K562 (cell line): Measurements from ENCODE around the gene FARP2. TPM values are rescaled to one million over a fixed set of nuclear protein-coding genes. Genes with fewer than 3 reads are reported as not detected.

Experiments
- ATAC-seq: fragments of 200-7000 bp; cut with Tn5 transposase; 3 replicates; pipeline ENCODE4 v1.9.1; 2020; ENCODE audit warnings: moderate library complexity
- BruUV-seq: library from RNA; stranded (reverse); fragments of 400-500 nt; replicated peaks from 2 replicates; lab custom pipeline; 2021; lab: Mats Ljungman, UMichigan
- CTCF ChIA-PET: fragments of 300-600 bp; formaldehyde crosslinking; extraction: SDS; loops from one replicate; lab custom pipeline; 2021; ENCODE audit warnings: low intra/inter-chr PET ratio; lab: Yijun Ruan, JAX
- POLR2A ChIA-PET: fragments of 300-600, 350-650 bp; sonication (Branson Sonifier 250); formaldehyde crosslinking; extraction: SDS; loops from one replicate; lab custom pipeline; 2021; ENCODE audit warnings: antibody characterized with exemption, inconsistent platforms; lab: Yijun Ruan, JAX
- DNase-seq, 4 experiments: peaks; one replicate each; pipeline versions ENCODE4 v3.0.0 to v3.0.0-alpha.2; 2011 to 2018; ENCODE audit warnings: low spot score in 3 of 4, mixed read lengths in 3 of 4; ENCODE audit errors: extremely low read depth in 1 of 4
- FAIRE-seq: peaks from 2 replicates; lab custom pipeline; 2011; peaks lifted over from hg19 to GRCh38; lab: Jason Lieb, UNC
- H2AFZ ChIP-seq: 2 replicates; pipeline ENCODE4 v1.6.0; 2011; ENCODE audit warnings: low read depth, low read length, control low read depth, inconsistent platforms
- H3K27ac ChIP-seq: fragments of 200-600 bp; 3 replicates; pipeline ENCODE4 v1.8.0; 2011; ENCODE audit warnings: low read depth, mild to moderate bottlenecking, control low read depth, inconsistent platforms, low read length, moderate library complexity, mixed read lengths; ENCODE audit errors: extremely low read depth
- H3K27me3 ChIP-seq, 2 experiments: fragments of 300-600 bp in 1 of 2; 2 replicates in 1 of 2; 3 replicates in 1 of 2; pipeline versions ENCODE4 v1.6.0 to v1.8.0; 2011; ENCODE audit warnings: inconsistent platforms in 2 of 2, low read length in 2 of 2, mild to moderate bottlenecking in 1 of 2, mixed read lengths in 1 of 2, moderate library complexity in 1 of 2; ENCODE audit not compliant: control insufficient read depth in 2 of 2, insufficient read depth in 2 of 2
- H3K36me3 ChIP-seq: fragments of 300-600 bp; 3 replicates; pipeline ENCODE4 v1.8.0; 2011; ENCODE audit warnings: mild to moderate bottlenecking, low read length, inconsistent platforms; ENCODE audit not compliant: control insufficient read depth, insufficient read depth
- H3K4me1 ChIP-seq, 2 experiments: fragments of 200-600 bp in 1 of 2; replicated peaks in 1 of 2; 2 replicates in 1 of 2; 3 replicates in 1 of 2; pipeline versions ENCODE4 v1.5.1 to v1.8.0; 2011; ENCODE audit warnings: inconsistent platforms in 2 of 2, low read length in 2 of 2, mild to moderate bottlenecking in 1 of 2, mixed read lengths in 1 of 2, moderate library complexity in 1 of 2; ENCODE audit not compliant: control insufficient read depth in 2 of 2, insufficient read depth in 2 of 2
- H3K4me2 ChIP-seq: 2 replicates; pipeline ENCODE4 v1.6.1; 2011; ENCODE audit warnings: low read length, control low read depth, inconsistent platforms, mixed read lengths; ENCODE audit not compliant: insufficient read depth
- H3K4me3 ChIP-seq: fragments of 200-600 bp; sonication (generic), shearing (Covaris generic); 2 replicates; pipeline ENCODE4 v1.5.1; 2016; ENCODE audit warnings: control low read depth, inconsistent platforms
- H3K79me2 ChIP-seq: fragments of 200-600 bp; 3 replicates; pipeline ENCODE4 v1.8.0; 2011; ENCODE audit warnings: low read length, inconsistent platforms; ENCODE audit not compliant: control insufficient read depth, insufficient read depth
- H3K9ac ChIP-seq, 2 experiments: 2 replicates each; pipeline versions ENCODE4 v1.6.0 to v1.6.1; 2011; ENCODE audit warnings: low read depth in 2 of 2, low read length in 2 of 2, control low read depth in 1 of 2, inconsistent platforms in 1 of 2, mild to moderate bottlenecking in 1 of 2, mixed read lengths in 1 of 2; ENCODE audit not compliant: insufficient read depth in 1 of 2
- H3K9me1 ChIP-seq: one replicate; pipeline ENCODE4 v1.6.0; 2011; ENCODE audit warnings: inconsistent platforms, mild to moderate bottlenecking, low read length, moderate library complexity; ENCODE audit not compliant: control insufficient read depth, insufficient read depth
- H3K9me3 ChIP-seq: replicated peaks from 2 replicates; pipeline ENCODE4 v1.5.1; 2011; ENCODE audit warnings: low read depth, low read length, inconsistent platforms; ENCODE audit not compliant: control insufficient read depth, insufficient read depth
- H4K20me1 ChIP-seq: replicated peaks from 2 replicates; pipeline ENCODE4 v1.6.1; 2011; ENCODE audit warnings: low read length, inconsistent platforms, mixed read lengths; ENCODE audit not compliant: control insufficient read depth, insufficient read depth
- HNRNPH1 ChIP-seq: fragments of 200-400 bp; formaldehyde crosslinking; optimal IDR thresholded peaks from 2 replicates; pipeline ENCODE3; 2017; ENCODE audit warnings: low read depth, mild to moderate bottlenecking, low read length, moderate library complexity
- MYNN ChIP-seq, 2 experiments: sonication (generic); formaldehyde crosslinking in 1 of 2; IDR thresholded peaks; 2 replicates each; pipeline versions ENCODE4 v1.5.0 to v1.6.1; 2016 to 2020; ENCODE audit warnings: antibody characterized with exemption in 1 of 2, missing genetic modification reagents in 1 of 2
- NFIC ChIP-seq: fragments of 450-650 bp; IDR thresholded peaks from 2 replicates; pipeline ENCODE4 v1.6.1; 2017; ENCODE audit warnings: mild to moderate bottlenecking, inconsistent platforms
- POLR2A ChIP-seq: fragments of 450-650 bp; conservative IDR thresholded peaks from 2 replicates; pipeline ENCODE4 v1.6.1; 2016
- RBFOX2 ChIP-seq: fragments of 200-400 bp; formaldehyde crosslinking; IDR thresholded peaks from 2 replicates; pipeline ENCODE4 v1.6.1; 2017; ENCODE audit warnings: low read depth, mild to moderate bottlenecking, low read length, moderate library complexity
- ZBTB8A ChIP-seq: fragments of 450-650 bp; IDR thresholded peaks from 2 replicates; pipeline ENCODE4 v1.6.1; 2018; ENCODE audit warnings: mild to moderate bottlenecking, moderate library complexity; ENCODE audit not compliant: partially characterized antibody
- ZNF41 ChIP-seq: fragments of 250-450 bp; sonication (Bioruptor Pico); conservative IDR thresholded peaks from 2 replicates; pipeline ENCODE4 v1.4.0; 2020; ENCODE audit warnings: mild to moderate bottlenecking
- WGBS: fragments of 100-300 bp; shearing (Covaris generic); methylation state at CpG from one replicate; pipeline ENCODE4 v1.1.6; 2016; ENCODE audit warnings: low coverage, mixed read lengths; ENCODE audit not compliant: insufficient coverage; ENCODE audit errors: missing lambda C conversion rate; 5-methylcytosine and 5-hydroxymethylcytosine counted together
- in situ Hi-C: fragments of 300-500 bp; cut with MboI; formaldehyde crosslinking; loops from 4 replicates; pipeline ENCODE4 v1.15.0; 2018; ENCODE audit warnings: inconsistent platforms, mixed read lengths
- intact Hi-C: fragments of 100-400 bp; cut with micrococcal nuclease; formaldehyde crosslinking; loops from 2 replicates; pipeline ENCODE4 v1.14.2; 2022
- polyA plus RNA-seq, 8 experiments: library from polyadenylated mRNA; depleted of rRNA in 4 of 8; stranded (reverse) in 5 of 8; unstranded in 3 of 8; fragments of >200 nt; fragmentation: Nextera tagmentation in 2 of 8; fragmentation: Illumina TruSeq in 1 of 8; extraction: Ambion mirVana in 2 of 8; extraction: Trizol in 1 of 8; gene quantifications; 2 replicates each; pipeline versions ENCODE4 v1.2.1 to v1.2.3, GENCODE V29; 2011 to 2014; ENCODE audit warnings: inconsistent platforms in 1 of 8, missing spikeins in 1 of 8
- total RNA-seq, 7 experiments: library from RNA; depleted of rRNA in 6 of 7; stranded (reverse); fragments of >200 nt in 6 of 7; fragmentation: Illumina TruSeq in 2 of 7; extraction: Trizol in 2 of 7; gene quantifications; 2 replicates each; pipeline versions ENCODE4 v1.2.1 to v1.2.3, GENCODE V29; 2011 to 2021; ENCODE audit warnings: low replicate concordance in 1 of 7
- TF ChIP-seq, protein P1 (sequence below): sonication (generic); formaldehyde crosslinking; IDR thresholded peaks from 2 replicates; pipeline ENCODE4 v1.9.0; 2022; ENCODE audit warnings: mild to moderate bottlenecking, missing genetic modification reagents

FARP2 gene
- total and polyA plus RNA-seq, 9 of the 15 experiments (the other 6 are each of a cell fraction or from before 2014, with no cell fraction given): 4.1 to 38.1 (median 21.1) TPM

GRCh38 chr2:241499146-241499965 lies 143.3 kb downstream of the FARP2 start:
- H3K36me3 ChIP-seq: peaks cover 79% of the 10 kb centered on the region; the same call in 2 of the 3 replicates
- TF ChIP-seq ZNF41 (no peak), RBFOX2 (peak; percentile 44; the same call in 1 of the 2 replicates), POLR2A (peak; percentile 24; the same call in 1 of the 2 replicates), ZBTB8A (no peak), HNRNPH1 (no peak), NFIC (0 out of 2 replicates have a peak, but pooled peaks have one; percentile 21), MYNN (IDR thresholded peaks at IDR 0.05) (no peak), MYNN (CRISPR knock-in tag; IDR thresholded peaks at IDR 0.05) (no peak)
- TF ChIP-seq, protein P1, sequence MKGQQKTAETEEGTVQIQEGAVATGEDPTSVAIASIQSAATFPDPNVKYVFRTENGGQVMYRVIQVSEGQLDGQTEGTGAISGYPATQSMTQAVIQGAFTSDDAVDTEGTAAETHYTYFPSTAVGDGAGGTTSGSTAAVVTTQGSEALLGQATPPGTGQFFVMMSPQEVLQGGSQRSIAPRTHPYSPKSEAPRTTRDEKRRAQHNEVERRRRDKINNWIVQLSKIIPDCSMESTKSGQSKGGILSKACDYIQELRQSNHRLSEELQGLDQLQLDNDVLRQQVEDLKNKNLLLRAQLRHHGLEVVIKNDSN (CRISPR knock-in tag): no peak
- DNase-seq: peak in 1 of 4 experiments; percentile 8
- 89% methylated on average over 16 of the region's 28 CpGs for WGBS
- intact Hi-C loops (no loop called here), in situ Hi-C loops (no loop called here)
- no peak overlapping the region for H3K27ac ChIP-seq
- no peak overlapping the region for H3K4me2 ChIP-seq
- H3K4me1 ChIP-seq: peaks cover 0 to 9% of the 10 kb centered on the region in 2 experiments; a peak in 3 of 5 replicates
- H3K9me3 ChIP-seq: no peaks in the 10 kb centered on the region
- peaks cover 11% of the 10 kb centered on the region for H3K79me2 ChIP-seq
- BruUV-seq: no TSS peak
- no peaks in the 10 kb centered on the region for H3K9me1 ChIP-seq
- H4K20me1 ChIP-seq: no peaks in the 10 kb centered on the region
- POLR2A ChIA-PET: interaction anchor here (1.0 to 1.5 kb wide), 2 partner anchors 10 kb away, joined by 4 to 6 read pairs; no protein-coding TSS in a partner anchor
- no peak for FAIRE-seq
- no peaks in the 10 kb centered on the region for H3K27me3 ChIP-seq
- no peak for ATAC-seq
- CTCF ChIA-PET: no interaction called here
- H3K9ac ChIP-seq: no peak overlapping the region; a peak in 1 of 4 replicates
- H2AFZ ChIP-seq: no peak overlapping the region
- H3K4me3 ChIP-seq: no peak overlapping the region
